A673 (cell line): ENCODE results near the gene UNC13C. TPM values are rescaled to one million over a fixed set of nuclear protein-coding genes. Genes with fewer than 3 reads are reported as not detected.

Experiments
- BruUV-seq: library from RNA; stranded (reverse); fragments of 400-500 nt; replicated peaks from 2 replicates; lab custom pipeline; 2021; lab: Mats Ljungman, UMichigan
- CTCF ChIA-PET: fragments of 300-600 bp; sonication (Branson Sonifier 250); formaldehyde crosslinking; loops from one replicate; lab custom pipeline; 2022; ENCODE audit warnings: antibody characterized with exemption; lab: Charles Lee
- POLR2A ChIA-PET: fragments of 300-600 bp; sonication (Branson Sonifier 250); formaldehyde crosslinking; loops from one replicate; lab custom pipeline; 2022; ENCODE audit warnings: antibody characterized with exemption; ENCODE audit not compliant: low non-redundant PET; lab: Charles Lee
- DNase-seq: peaks from one replicate; pipeline ENCODE4 v3.0.0-alpha.2; 2015; ENCODE audit warnings: low spot score
- H3K27ac ChIP-seq: fragments of 200-600 bp; sonication (generic); 2 replicates; pipeline ENCODE4 v1.5.1; 2016; ENCODE audit warnings: mixed run types, low read depth, mild to moderate bottlenecking, mixed read lengths, antibody characterized with exemption, low read length; ENCODE audit not compliant: poor library complexity, severe bottlenecking
- H3K27me3 ChIP-seq: fragments of 200-600 bp; sonication (generic); replicated peaks from 2 replicates; pipeline ENCODE4 v1.6.1; 2017; ENCODE audit warnings: mixed run types, low read depth, mild to moderate bottlenecking, mixed read lengths, antibody characterized with exemption, low read length; ENCODE audit not compliant: insufficient read depth, poor library complexity
- H3K36me3 ChIP-seq: fragments of 200-600 bp; sonication (generic); 2 replicates; pipeline ENCODE4 v1.6.1; 2016; ENCODE audit warnings: mixed run types, mild to moderate bottlenecking, mixed read lengths, antibody characterized with exemption, low read length; ENCODE audit not compliant: insufficient read depth, poor library complexity, severe bottlenecking
- H3K4me1 ChIP-seq: fragments of 200-600 bp; sonication (generic); 2 replicates; pipeline ENCODE4 v1.6.1; 2017; ENCODE audit warnings: mixed run types, mild to moderate bottlenecking, mixed read lengths, antibody characterized with exemption, low read length; ENCODE audit not compliant: insufficient read depth, poor library complexity, severe bottlenecking
- H3K4me3 ChIP-seq: fragments of 200-600 bp; sonication (generic); 2 replicates; pipeline ENCODE4 v1.5.1; 2016; ENCODE audit warnings: low read depth, mixed run types, mild to moderate bottlenecking, mixed read lengths, low read length; ENCODE audit not compliant: poor library complexity, severe bottlenecking
- H3K9me3 ChIP-seq: fragments of 200-600 bp; sonication (generic); 2 replicates; pipeline ENCODE4 v1.6.1; 2016; ENCODE audit warnings: mixed run types, low read depth, mild to moderate bottlenecking, mixed read lengths, antibody characterized with exemption, low read length; ENCODE audit not compliant: poor library complexity, severe bottlenecking
- CTCF ChIP-seq: fragments of 300-800, 200-600 bp; sonication (generic); conservative IDR thresholded peaks from 2 replicates; pipeline ENCODE4 v1.5.1; 2017; ENCODE audit warnings: low read depth, mild to moderate bottlenecking, antibody characterized with exemption, low read length, moderate library complexity, mixed read lengths
- EZH2 ChIP-seq: fragments of 200-600 bp; sonication (generic); IDR thresholded peaks from 2 replicates; pipeline ENCODE4 v1.6.1; 2017; ENCODE audit warnings: borderline replicate concordance, low read depth, mild to moderate bottlenecking, mixed read lengths, antibody characterized with exemption, low read length; ENCODE audit not compliant: poor library complexity, severe bottlenecking
- intact Hi-C: fragments of 100-400 bp; cut with micrococcal nuclease; formaldehyde crosslinking; loops from one replicate; pipeline ENCODE4 v1.10.0; 2022; ENCODE audit not compliant: unreplicated experiment
- total RNA-seq: library from RNA; stranded (reverse); gene quantifications from 2 replicates; pipeline ENCODE4 v1.2.3, GENCODE V29; 2021

Gene UNC13C
- total RNA-seq, 1 experiment from 2014 or later, result not detected

GRCh38 chr15:54127574-54127973, 149.3 kb downstream of the UNC13C start:
- CTCF ChIA-PET, result no interaction called here
- peaks cover 2% of the 10 kb centered on the region for H3K9me3 ChIP-seq

GRCh38 chr15:54131410-54131809, 153.2 kb downstream of the UNC13C start:
- Histone ChIP-seq H3K27ac (no peak overlapping the region), H3K36me3 (no peaks in the 10 kb centered on the region), H3K9me3 (no peaks in the 10 kb centered on the region), H3K4me1 (no peaks in the 10 kb centered on the region), H3K27me3 (no peaks in the 10 kb centered on the region), H3K4me3 (no peak overlapping the region)
- no peak for DNase-seq
- POLR2A ChIA-PET, result no interaction called here
- CTCF ChIA-PET, result no interaction called here
- BruUV-seq, result no TSS peak
- no peak for TF ChIP-seq EZH2
- no peak for TF ChIP-seq CTCF
- intact Hi-C loops, result no loop called here

More at GRCh38 chr15:54127574-54127973, 149.3 kb downstream of the UNC13C start:
- TF ChIP-seq CTCF, result no peak
- TF ChIP-seq EZH2, result no peak
- POLR2A ChIA-PET, result no interaction called here
- no peaks in the 10 kb centered on the region for H3K4me1 ChIP-seq
- no peak overlapping the region for H3K4me3 ChIP-seq
- intact Hi-C loops, result no loop called here
- no peak overlapping the region for H3K27ac ChIP-seq
- no peaks in the 10 kb centered on the region for H3K27me3 ChIP-seq
- no TSS peak for BruUV-seq
- H3K36me3 ChIP-seq, result no peaks in the 10 kb centered on the region
- DNase-seq, result no peak

GRCh38 chr15:54149115-54149531, 170.9 kb downstream of the UNC13C start:
- no peak for DNase-seq
- intact Hi-C loops, result no loop called here
- Histone ChIP-seq H3K27me3 (no peaks in the 10 kb centered on the region), H3K9me3 (peaks cover 9% of the 10 kb centered on the region), H3K4me3 (no peak overlapping the region), H3K4me1 (no peaks in the 10 kb centered on the region), H3K36me3 (no peaks in the 10 kb centered on the region), H3K27ac (no peak overlapping the region)
- ChIA-PET POLR2A (no interaction called here), CTCF (no interaction called here)
- no peak for TF ChIP-seq CTCF
- TF ChIP-seq EZH2, result no peak
- no TSS peak for BruUV-seq
